Ramos (cell line): ENCODE results near the gene LTBP1.

Experiments used
- in situ Hi-C: fragments of 300-500 bp; cut with MboI; formaldehyde crosslinking; loops from one replicate; pipeline ENCODE4 v1.14.3; 2022; ENCODE audit warnings: low sequenced_read_pairs; ENCODE audit not compliant: unreplicated experiment

Gene LTBP1

GRCh38 chr2:33380719-33381118 is 434.0 kb downstream of the LTBP1 start:
- in situ Hi-C loops: loop anchor here (25.0 kb wide), 1 partner anchor 818 kb away; no protein-coding TSS in a partner anchor

GRCh38 chr2:33381301-33381858 is 434.6 kb downstream of the LTBP1 start:
- in situ Hi-C loops: loop anchor here (25.0 kb wide), 1 partner anchor 819 kb away; no protein-coding TSS in a partner anchor

DNA sequence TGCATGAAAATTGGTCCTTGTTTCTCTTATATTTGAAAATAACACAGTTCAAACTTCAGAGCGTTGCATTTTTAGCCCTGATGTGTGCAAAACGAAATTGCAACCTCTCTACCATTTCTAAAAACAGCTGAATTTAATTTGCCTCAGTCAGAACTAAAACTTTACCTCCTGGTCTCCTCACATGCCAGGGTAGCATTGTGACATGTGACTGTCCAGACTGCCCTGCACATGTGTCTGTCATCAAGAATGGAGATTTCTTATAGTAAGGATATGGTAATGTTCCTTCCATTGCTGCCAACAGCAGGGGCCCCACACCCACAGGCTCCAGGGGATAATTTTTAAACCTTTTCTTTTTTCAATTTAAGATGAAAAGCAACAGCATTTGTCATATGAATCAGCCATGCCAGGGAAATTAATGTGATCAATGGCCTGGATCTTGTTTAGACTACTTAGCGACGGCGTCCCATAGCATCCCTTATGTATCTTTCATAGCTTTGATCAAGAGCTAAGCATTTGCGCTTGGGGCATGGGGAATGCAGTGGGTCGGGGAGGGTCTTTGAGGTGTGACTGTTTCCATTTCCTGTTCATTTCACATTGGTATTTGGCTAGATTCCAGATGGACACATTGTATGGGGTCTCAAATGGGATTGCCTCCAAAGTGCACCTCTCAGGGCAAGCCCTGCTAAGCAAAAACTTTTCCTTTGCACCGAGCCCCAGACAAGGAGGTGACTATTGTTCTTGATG is 437.3 kb downstream of the LTBP1 start:
- in situ Hi-C loops: loop anchor here (25.0 kb wide), 1 partner anchor 822 kb away; no protein-coding TSS in a partner anchor

DNA sequence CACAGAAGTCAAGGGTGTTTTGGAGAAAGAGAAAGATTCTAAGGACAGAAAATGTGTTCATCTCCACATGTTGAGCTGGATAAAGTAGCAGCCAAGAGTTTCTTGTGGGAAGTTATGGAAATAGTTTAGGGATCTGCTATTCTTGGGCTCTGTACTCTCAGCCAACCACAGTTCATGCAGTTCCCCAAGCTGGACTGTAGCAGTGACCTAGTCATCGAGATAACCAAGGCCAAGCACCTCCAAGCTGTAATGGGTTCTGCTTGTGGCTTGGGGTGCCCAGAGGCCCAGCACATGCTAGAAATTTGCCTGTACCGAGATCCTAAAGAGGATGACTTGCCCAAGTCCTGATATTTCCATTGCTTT is 437.8 kb downstream of the LTBP1 start:
- in situ Hi-C loops: loop anchor here (25.0 kb wide), 1 partner anchor 822 kb away; no protein-coding TSS in a partner anchor

- in situ Hi-C loops: loop anchor here (25.0 kb wide), 1 partner anchor 827 kb away; no protein-coding TSS in a partner anchor
These were observed 442.2 kb downstream of the LTBP1 start for GRCh38 chr2:33388996-33389395.

- in situ Hi-C loops: loop anchor here (25.0 kb wide), 1 partner anchor 827 kb away; no protein-coding TSS in a partner anchor
These were observed 442.9 kb downstream of the LTBP1 start for GRCh38 chr2:33389695-33390094.

- in situ Hi-C loops: loop anchor here (25.0 kb wide), 1 partner anchor 829 kb away; no protein-coding TSS in a partner anchor
These were observed 444.9 kb downstream of the LTBP1 start for GRCh38 chr2:33391529-33392255.

DNA sequence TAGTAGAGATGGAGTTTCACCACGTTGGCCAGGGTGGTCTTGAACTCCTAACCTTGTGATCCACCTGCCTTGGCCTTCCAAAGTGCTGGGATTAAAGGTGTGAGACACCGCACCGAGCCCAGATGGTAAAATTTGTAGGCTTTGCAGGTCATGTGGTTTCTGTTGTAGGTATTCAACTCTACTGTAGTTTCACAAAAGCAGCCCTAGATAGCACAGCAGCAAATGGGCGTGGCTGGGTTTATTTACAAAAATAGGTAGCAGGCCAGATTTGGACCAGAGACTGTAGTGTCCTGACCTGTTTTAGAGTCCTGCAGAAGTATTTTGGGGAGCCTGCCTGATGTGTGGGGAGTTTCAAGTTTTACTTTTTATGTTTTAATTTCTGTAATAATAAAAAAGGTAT is 445.6 kb downstream of the LTBP1 start:
- in situ Hi-C loops: loop anchor here (25.0 kb wide), 1 partner anchor 830 kb away; no protein-coding TSS in a partner anchor

DNA sequence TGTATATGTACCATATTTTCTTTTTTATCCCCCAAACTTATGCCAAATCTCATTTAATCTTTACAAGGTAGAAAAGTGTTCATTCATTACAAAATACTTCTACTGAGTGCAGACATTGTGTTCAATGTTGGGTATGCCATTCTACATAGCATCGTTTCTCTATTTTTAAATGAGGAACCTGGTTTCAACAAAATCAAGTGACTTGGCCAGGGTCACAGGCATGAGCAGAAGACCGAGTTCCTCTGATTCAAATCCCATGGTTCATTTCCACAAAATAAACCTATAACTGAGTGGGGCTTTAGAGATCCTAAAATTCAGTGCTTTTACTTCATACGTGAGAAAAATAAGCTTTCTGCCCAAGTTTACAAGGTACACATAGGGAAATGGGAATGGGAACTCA is 448.3 kb downstream of the LTBP1 start:
- in situ Hi-C loops: loop anchor here (25.0 kb wide), 1 partner anchor 833 kb away; no protein-coding TSS in a partner anchor

GRCh38 chr2:33395655-33396249 is 449.0 kb downstream of the LTBP1 start:
- in situ Hi-C loops: loop anchor here (25.0 kb wide), 1 partner anchor 833 kb away; no protein-coding TSS in a partner anchor

GRCh38 chr2:33404321-33404720 is 457.6 kb downstream of the LTBP1 start:
- in situ Hi-C loops: no loop called here

GRCh38 chr2:33406622-33407021 is 459.9 kb downstream of the LTBP1 start:
- in situ Hi-C loops: no loop called here

- in situ Hi-C loops: no loop called here
These were observed 461.4 kb downstream of the LTBP1 start for GRCh38 chr2:33408109-33408508.

GRCh38 chr2:33409417-33409955 is 462.7 kb downstream of the LTBP1 start:
- in situ Hi-C loops: no loop called here

DNA sequence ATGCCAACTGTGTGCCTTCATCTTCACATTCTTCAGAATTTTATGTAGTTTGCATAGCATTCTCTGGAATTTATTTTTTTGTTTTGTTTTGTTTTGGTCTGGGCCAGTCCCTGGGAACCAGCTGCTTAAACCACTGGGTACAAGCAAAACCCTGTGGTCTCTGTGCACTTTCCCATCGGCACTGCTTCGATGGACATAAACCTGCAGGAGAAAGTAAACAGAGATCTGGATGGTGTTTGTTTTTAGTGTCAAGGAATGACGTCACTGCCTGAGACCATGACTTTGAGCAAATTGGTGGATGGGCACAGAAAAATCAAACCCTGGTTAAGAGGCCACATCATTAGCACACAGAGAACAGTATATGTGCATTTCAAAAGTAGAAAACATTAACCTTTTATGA is 465.0 kb downstream of the LTBP1 start:
- in situ Hi-C loops: no loop called here

- in situ Hi-C loops: no loop called here
These were observed 466.2 kb downstream of the LTBP1 start for GRCh38 chr2:33412920-33413319.

DNA sequence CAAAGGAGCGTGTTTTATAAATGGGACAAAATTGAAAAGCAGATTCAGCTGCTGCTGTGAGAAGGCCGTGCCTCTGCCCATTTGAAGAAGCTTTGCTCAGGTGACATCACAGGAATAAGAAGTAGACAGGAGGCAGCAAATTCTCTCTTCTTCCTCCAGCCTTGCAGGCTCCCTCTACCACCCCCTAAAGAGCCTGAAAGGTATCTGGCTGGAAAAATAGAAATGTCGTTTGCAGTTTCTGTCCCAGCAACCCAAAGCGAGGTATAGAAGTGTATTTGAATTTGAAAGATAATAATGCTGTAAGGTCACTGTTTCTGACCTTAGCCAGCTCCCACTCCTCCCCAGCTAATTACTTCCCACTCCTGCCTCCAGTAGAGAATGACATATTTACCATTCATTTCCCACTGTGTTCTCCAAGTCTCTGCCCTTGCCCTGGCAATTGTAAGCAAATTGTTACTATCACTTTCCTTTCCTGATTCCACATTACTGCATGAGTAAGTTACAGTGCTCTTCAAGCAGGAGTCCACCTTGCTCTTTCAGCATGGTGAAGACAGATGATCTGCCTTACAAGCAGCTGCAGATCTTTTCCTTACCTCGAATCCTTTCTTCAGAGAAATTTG is 472.9 kb downstream of the LTBP1 start:
- in situ Hi-C loops: no loop called here

- in situ Hi-C loops: no loop called here
These were observed 474.0 kb downstream of the LTBP1 start for GRCh38 chr2:33420726-33421125.

GRCh38 chr2:33421820-33422219 is 475.1 kb downstream of the LTBP1 start:
- in situ Hi-C loops: no loop called here

DNA sequence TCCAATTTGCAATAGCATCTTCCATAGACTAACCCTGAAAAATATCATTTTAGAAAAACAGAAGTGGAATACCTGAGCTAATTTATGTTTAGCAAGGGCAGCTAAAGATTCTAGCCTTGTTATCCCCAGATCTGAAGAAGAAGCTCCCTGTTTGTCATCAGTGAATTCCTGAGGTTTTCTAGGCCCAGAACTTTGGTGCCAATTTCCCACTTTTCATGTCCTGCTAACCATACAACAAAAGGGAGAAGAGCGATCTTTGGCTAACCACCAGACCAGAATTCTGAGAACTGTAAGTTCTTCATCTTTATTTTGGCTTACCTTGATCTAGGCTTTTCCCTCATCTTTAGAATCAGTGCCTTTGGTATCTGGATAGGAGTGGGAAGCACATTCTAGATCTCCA is 478.4 kb downstream of the LTBP1 start:
- in situ Hi-C loops: no loop called here
